ENCODE measurements around the gene SLX4IP.

The SLX4IP gene

GRCh38 chr20:10675450-10675848, 240.3 kb downstream of the SLX4IP start:
- DNase-seq = no peak
- H3K27me3 ChIP-seq (ENCODE audit: insufficient read depth, low read depth, severe bottlenecking) = peaks cover 7% of the 10 kb centered on the region
- no peak overlapping the region for H3K27ac ChIP-seq
- no peaks in the 10 kb centered on the region for H3K36me3 ChIP-seq
- no peaks in the 10 kb centered on the region for H3K9me3 ChIP-seq (ENCODE audit: severe bottlenecking)
- no peak for TF ChIP-seq CTCF (IDR thresholded peaks at IDR 0.05; ENCODE audit: low read depth, low read length)
- H3K4me3 ChIP-seq (ENCODE audit: low read depth, low read length) = no peak overlapping the region

- Histone ChIP-seq H3K27me3 (ENCODE audit: insufficient read depth, low read depth, severe bottlenecking) (peaks cover 7% of the 10 kb centered on the region), H3K36me3 (no peaks in the 10 kb centered on the region), H3K4me3 (ENCODE audit: low read depth, low read length) (no peak overlapping the region), H3K27ac (no peak overlapping the region), H3K9me3 (ENCODE audit: severe bottlenecking) (no peaks in the 10 kb centered on the region)
- DNase-seq = no peak
- no peak for TF ChIP-seq CTCF (IDR thresholded peaks at IDR 0.05; ENCODE audit: low read depth, low read length)
These were observed 241.4 kb downstream of the SLX4IP start for GRCh38 chr20:10676518-10676917.

Data from WERI-Rb-1 (cell line).